ENCODE data around the gene UPF1. TPM values are rescaled to one million over a fixed set of nuclear protein-coding genes. Genes with fewer than 3 reads are reported as not detected.
A peak's percentile ranks its signal among the peaks of the same experiment; 100 is the strongest.

Gene UPF1
- total RNA-seq, 3 donors from 2014 or later (not counting 1 experiment from before 2014, with no cell fraction given) = 123 to 140 (median 138) TPM

- Mint-ChIP-seq H3K36me3 (no peaks in the 10 kb centered on the region), H3K4me3 (no peak overlapping the region), H3K4me1 (peaks cover 0 to 17% of the 10 kb centered on the region in 2 donors), H3K27me3 (ENCODE audit: low read depth in 2 of 2) (peaks cover 0 to 6% of the 10 kb centered on the region in 2 donors), H3K27ac (no peak overlapping the region), H3K9me3 (no peaks in the 10 kb centered on the region)
- Histone ChIP-seq H3K4me3 (ENCODE audit: low read length) (no peak overlapping the region), H3K9me3 (ENCODE audit: control insufficient read depth, insufficient read depth, low read length) (no peaks in the 10 kb centered on the region), H3K27ac (ENCODE audit: low read length) (no peak overlapping the region), H3K27me3 (ENCODE audit: control insufficient read depth, insufficient read depth, low read length) (peaks cover 2% of the 10 kb centered on the region), H3K36me3 (ENCODE audit: control insufficient read depth, insufficient read depth, low read length) (peaks cover 60% of the 10 kb centered on the region), H3K4me1 (ENCODE audit: control insufficient read depth, insufficient read depth, low read length) (peaks cover 20% of the 10 kb centered on the region)
- TF ChIP-seq, protein P1, sequence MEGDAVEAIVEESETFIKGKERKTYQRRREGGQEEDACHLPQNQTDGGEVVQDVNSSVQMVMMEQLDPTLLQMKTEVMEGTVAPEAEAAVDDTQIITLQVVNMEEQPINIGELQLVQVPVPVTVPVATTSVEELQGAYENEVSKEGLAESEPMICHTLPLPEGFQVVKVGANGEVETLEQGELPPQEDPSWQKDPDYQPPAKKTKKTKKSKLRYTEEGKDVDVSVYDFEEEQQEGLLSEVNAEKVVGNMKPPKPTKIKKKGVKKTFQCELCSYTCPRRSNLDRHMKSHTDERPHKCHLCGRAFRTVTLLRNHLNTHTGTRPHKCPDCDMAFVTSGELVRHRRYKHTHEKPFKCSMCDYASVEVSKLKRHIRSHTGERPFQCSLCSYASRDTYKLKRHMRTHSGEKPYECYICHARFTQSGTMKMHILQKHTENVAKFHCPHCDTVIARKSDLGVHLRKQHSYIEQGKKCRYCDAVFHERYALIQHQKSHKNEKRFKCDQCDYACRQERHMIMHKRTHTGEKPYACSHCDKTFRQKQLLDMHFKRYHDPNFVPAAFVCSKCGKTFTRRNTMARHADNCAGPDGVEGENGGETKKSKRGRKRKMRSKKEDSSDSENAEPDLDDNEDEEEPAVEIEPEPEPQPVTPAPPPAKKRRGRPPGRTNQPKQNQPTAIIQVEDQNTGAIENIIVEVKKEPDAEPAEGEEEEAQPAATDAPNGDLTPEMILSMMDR (IDR thresholded peaks at IDR 0.05) = peak; percentile 83
- 53% methylated on average over 38 of the region's 38 CpGs for WGBS (ENCODE audit: insufficient coverage)
- peak; percentile 60 to 79 for DNase-seq
- peak; percentile 72 to 83 (median 81) for ATAC-seq
- intact Hi-C loops (cut with micrococcal nuclease) = no loop called here
Measured at GRCh38 chr19:18865973-18866799, 34.4 kb downstream of the UPF1 start.

DNA sequence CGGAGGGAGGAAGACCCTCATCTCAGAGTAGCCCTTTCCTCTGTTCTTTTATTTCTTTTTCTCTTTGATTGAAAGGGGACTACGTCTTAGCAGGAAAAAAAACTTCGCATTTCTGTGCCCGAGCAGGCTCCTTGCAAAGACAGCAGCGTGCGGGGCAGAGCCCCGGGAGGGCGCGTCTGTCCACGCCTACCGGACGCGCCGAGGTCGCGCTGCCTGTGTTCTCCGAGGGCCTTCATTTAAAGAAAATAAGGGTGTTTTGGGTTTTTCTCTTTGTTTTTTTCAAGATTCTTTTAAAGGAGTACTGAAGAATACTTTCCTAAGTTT lies 35.0 kb downstream of the UPF1 start:
- Mint-ChIP-seq H3K4me3 (no peak overlapping the region), H3K27me3 (ENCODE audit: low read depth in 2 of 2) (peaks cover 0 to 8% of the 10 kb centered on the region in 2 donors), H3K9me3 (no peaks in the 10 kb centered on the region), H3K27ac (no peak overlapping the region), H3K36me3 (no peaks in the 10 kb centered on the region), H3K4me1 (peaks cover 3 to 17% of the 10 kb centered on the region in 2 donors)
- Histone ChIP-seq H3K27me3 (ENCODE audit: control insufficient read depth, insufficient read depth, low read length) (peaks cover 2% of the 10 kb centered on the region), H3K27ac (ENCODE audit: low read length) (no peak overlapping the region), H3K4me1 (ENCODE audit: control insufficient read depth, insufficient read depth, low read length) (peaks cover 17% of the 10 kb centered on the region), H3K36me3 (ENCODE audit: control insufficient read depth, insufficient read depth, low read length) (peaks cover 54% of the 10 kb centered on the region), H3K4me3 (ENCODE audit: low read length) (no peak overlapping the region), H3K9me3 (ENCODE audit: control insufficient read depth, insufficient read depth, low read length) (no peaks in the 10 kb centered on the region)
- no peak for DNase-seq
- 92% methylated on average over 17 of the region's 17 CpGs for WGBS (ENCODE audit: insufficient coverage)
- TF ChIP-seq, protein P1 (IDR thresholded peaks at IDR 0.05) = peak; percentile 19
- no peak for ATAC-seq
- intact Hi-C loops (cut with micrococcal nuclease) = no loop called here

- 94% methylated on average over 23 of the region's 23 CpGs for WGBS (ENCODE audit: insufficient coverage)
- Histone ChIP-seq H3K9me3 (ENCODE audit: control insufficient read depth, insufficient read depth, low read length) (no peaks in the 10 kb centered on the region), H3K4me1 (ENCODE audit: control insufficient read depth, insufficient read depth, low read length) (peaks cover 17% of the 10 kb centered on the region), H3K4me3 (ENCODE audit: low read length) (no peak overlapping the region), H3K27me3 (ENCODE audit: control insufficient read depth, insufficient read depth, low read length) (peaks cover 2% of the 10 kb centered on the region), H3K36me3 (ENCODE audit: control insufficient read depth, insufficient read depth, low read length) (peaks cover 50% of the 10 kb centered on the region), H3K27ac (ENCODE audit: low read length) (no peak overlapping the region)
- DNase-seq (no peak), ATAC-seq (no peak)
- H3K9me3 Mint-ChIP-seq = no peaks in the 10 kb centered on the region
- peaks cover 0 to 9% of the 10 kb centered on the region in 2 donors for H3K27me3 Mint-ChIP-seq (ENCODE audit: low read depth in 2 of 2)
- no peaks in the 10 kb centered on the region for H3K36me3 Mint-ChIP-seq
- peaks cover 5 to 19% of the 10 kb centered on the region in 2 donors for H3K4me1 Mint-ChIP-seq
- intact Hi-C loops (cut with micrococcal nuclease) = no loop called here
- H3K4me3 Mint-ChIP-seq = peak overlapping the region; percentile 25
- TF ChIP-seq, protein P1 (IDR thresholded peaks at IDR 0.05) = no peak
- no peak overlapping the region for H3K27ac Mint-ChIP-seq
Measured at GRCh38 chr19:18867199-18867598, 35.4 kb downstream of the UPF1 start.
